22Rv1 (cell line): Measurements from ENCODE around the gene RETREG3.

Experiments used
- ZFX ChIP-seq: fragments of 450-650 bp; IDR thresholded peaks from 2 replicates; pipeline ENCODE4 v1.6.1; 2017; ENCODE audit warnings: antibody characterized with exemption, borderline replicate concordance
- TF ChIP-seq, protein P1 (sequence below): fragments of 450-650 bp; IDR thresholded peaks from 2 replicates; pipeline ENCODE4 v1.5.1; 2017; ENCODE audit warnings: mild to moderate bottlenecking

DNA sequence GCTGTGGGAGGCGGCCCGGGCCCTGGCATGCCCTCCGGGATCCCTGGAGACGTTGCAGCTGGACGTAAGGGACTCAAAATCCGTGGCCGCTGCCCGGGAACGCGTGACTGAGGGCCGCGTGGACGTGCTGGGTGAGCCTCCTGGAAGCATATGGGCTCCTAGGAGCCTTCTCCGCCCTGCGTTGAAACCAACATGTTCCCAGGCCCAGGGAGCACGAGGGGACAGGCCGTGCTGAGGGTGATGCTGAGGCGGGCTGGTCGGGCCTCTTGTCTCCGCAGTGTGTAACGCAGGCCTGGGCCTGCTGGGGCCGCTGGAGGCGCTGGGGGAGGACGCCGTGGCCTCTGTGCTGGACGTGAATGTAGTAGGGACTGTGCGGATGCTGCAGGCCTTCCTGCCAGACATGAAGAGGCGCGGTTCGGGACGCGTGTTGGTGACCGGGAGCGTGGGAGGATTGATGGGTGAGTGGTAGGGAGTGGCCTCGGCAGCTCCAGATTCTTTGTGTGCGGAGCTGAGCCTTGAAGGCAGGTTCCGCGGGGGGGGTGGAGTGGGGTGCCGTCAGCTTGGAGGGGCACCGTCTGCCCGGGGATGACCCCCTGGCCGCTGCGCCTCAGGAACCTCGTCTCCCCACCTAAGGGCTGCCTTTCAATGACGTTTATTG lies 55.9 kb downstream of the RETREG3 start:
- TF ChIP-seq, protein P1, sequence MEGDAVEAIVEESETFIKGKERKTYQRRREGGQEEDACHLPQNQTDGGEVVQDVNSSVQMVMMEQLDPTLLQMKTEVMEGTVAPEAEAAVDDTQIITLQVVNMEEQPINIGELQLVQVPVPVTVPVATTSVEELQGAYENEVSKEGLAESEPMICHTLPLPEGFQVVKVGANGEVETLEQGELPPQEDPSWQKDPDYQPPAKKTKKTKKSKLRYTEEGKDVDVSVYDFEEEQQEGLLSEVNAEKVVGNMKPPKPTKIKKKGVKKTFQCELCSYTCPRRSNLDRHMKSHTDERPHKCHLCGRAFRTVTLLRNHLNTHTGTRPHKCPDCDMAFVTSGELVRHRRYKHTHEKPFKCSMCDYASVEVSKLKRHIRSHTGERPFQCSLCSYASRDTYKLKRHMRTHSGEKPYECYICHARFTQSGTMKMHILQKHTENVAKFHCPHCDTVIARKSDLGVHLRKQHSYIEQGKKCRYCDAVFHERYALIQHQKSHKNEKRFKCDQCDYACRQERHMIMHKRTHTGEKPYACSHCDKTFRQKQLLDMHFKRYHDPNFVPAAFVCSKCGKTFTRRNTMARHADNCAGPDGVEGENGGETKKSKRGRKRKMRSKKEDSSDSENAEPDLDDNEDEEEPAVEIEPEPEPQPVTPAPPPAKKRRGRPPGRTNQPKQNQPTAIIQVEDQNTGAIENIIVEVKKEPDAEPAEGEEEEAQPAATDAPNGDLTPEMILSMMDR = no peak
- no peak for TF ChIP-seq ZFX
